Measurements from ENCODE around the gene EPGN.
A peak's percentile ranks its signal among the peaks of the same experiment; 100 is the strongest.

The EPGN gene

GRCh38 chr4:74284053-74284452, 24.2 kb upstream of the EPGN start:
- in situ Hi-C loops (cut with HindIII; ENCODE audit: low sequenced_read_pairs): no loop called here
- TF ChIP-seq, protein P1, sequence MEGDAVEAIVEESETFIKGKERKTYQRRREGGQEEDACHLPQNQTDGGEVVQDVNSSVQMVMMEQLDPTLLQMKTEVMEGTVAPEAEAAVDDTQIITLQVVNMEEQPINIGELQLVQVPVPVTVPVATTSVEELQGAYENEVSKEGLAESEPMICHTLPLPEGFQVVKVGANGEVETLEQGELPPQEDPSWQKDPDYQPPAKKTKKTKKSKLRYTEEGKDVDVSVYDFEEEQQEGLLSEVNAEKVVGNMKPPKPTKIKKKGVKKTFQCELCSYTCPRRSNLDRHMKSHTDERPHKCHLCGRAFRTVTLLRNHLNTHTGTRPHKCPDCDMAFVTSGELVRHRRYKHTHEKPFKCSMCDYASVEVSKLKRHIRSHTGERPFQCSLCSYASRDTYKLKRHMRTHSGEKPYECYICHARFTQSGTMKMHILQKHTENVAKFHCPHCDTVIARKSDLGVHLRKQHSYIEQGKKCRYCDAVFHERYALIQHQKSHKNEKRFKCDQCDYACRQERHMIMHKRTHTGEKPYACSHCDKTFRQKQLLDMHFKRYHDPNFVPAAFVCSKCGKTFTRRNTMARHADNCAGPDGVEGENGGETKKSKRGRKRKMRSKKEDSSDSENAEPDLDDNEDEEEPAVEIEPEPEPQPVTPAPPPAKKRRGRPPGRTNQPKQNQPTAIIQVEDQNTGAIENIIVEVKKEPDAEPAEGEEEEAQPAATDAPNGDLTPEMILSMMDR (IDR thresholded peaks at IDR 0.05; ENCODE audit: low read depth, low read length): no peak
- DNase-seq (ENCODE audit: low read depth, low spot score): peak; percentile 61
- no peak overlapping the region for H3K4me3 ChIP-seq (ENCODE audit: low read depth, low read length)

DNA sequence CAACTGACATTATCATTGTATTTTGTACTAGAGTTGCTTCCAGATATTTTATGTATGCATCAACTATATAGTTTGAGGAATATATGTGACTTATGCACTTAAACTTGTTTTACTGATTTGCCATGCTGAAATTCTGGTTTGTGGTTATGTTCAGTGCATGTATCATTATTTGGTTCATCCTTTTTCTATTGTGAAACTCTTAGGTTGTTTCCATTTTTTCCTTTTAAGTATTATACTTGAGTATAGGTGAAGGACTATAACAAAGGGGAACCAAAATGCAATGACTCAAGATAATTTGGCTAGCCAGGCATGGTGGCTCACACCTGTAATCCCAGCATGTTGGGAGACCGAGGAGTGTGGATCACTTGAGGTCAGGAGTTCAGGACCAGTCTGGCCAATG, 21.1 kb upstream of the EPGN start:
- in situ Hi-C loops (cut with HindIII; ENCODE audit: low sequenced_read_pairs): no loop called here
- no peak for DNase-seq (ENCODE audit: low read depth, low spot score)
- TF ChIP-seq, protein P1 (IDR thresholded peaks at IDR 0.05; ENCODE audit: low read depth, low read length): no peak
- no peak overlapping the region for H3K4me3 ChIP-seq (ENCODE audit: low read depth, low read length)

DNA sequence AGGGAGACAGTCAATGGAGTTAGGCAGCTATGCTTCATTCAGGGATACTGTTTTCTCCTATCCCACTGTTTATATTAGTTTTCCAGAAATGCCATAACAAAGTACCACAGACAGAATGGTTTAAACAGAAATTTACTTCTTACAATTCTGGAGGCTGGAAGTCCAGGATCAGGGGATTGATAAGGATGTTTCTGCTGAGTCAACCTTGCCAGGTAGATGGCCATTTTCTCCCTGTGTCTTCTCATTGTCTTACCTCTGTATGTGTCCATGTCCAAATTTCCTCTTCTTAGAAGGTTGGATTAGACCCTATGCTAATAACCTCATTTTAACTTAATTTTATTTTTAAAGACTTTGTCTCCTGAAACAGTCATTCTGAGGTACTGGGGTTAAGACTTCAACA, 20.5 kb upstream of the EPGN start:
- no peak overlapping the region for H3K4me3 ChIP-seq (ENCODE audit: low read depth, low read length)
- in situ Hi-C loops (cut with HindIII; ENCODE audit: low sequenced_read_pairs): no loop called here
- TF ChIP-seq, protein P1 (IDR thresholded peaks at IDR 0.05; ENCODE audit: low read depth, low read length): no peak
- DNase-seq (ENCODE audit: low read depth, low spot score): no peak

GRCh38 chr4:74291471-74291870, 16.8 kb upstream of the EPGN start:
- in situ Hi-C loops (cut with HindIII; ENCODE audit: low sequenced_read_pairs): no loop called here
- no peak for DNase-seq (ENCODE audit: low read depth, low spot score)
- H3K4me3 ChIP-seq (ENCODE audit: low read depth, low read length): no peak overlapping the region
- TF ChIP-seq, protein P1 (IDR thresholded peaks at IDR 0.05; ENCODE audit: low read depth, low read length): no peak

DNA sequence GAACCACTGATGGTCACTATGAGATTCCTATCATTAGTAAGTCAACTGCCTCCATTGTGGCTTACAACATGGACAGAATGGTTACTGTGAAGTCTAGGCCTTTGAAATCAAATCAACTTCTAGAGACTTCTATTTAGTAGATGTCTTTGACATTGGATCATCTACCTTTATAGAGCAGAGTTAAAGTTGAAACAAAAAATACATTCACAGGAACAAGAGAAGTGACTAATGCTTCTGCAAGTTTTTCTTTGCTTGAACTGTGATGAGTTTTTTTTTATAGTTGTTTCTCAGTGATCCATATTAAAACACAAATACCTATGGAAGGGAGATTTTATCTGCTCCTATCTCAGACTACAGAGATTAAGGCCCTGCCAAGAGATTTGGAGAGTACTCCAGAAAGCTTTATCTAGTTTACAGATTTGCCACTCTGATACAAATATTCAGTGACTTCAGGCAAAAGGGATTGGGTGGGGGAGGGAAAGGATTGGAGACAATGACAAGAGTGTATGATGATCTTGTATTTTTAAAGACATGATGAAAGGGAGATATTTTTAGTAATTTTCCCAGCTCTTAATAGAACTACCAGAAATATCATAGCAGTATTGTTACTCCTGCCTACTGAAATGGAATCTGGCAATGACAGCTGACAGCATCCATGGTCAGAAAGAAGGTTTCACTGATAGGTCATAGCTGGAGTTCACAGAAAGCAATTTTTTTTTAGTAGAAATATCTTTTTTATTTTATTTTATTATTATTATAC, 16.0 kb upstream of the EPGN start:
- H3K4me3 ChIP-seq (ENCODE audit: low read depth, low read length): no peak overlapping the region
- no peak for DNase-seq (ENCODE audit: low read depth, low spot score)
- in situ Hi-C loops (cut with HindIII; ENCODE audit: low sequenced_read_pairs): no loop called here
- TF ChIP-seq, protein P1 (IDR thresholded peaks at IDR 0.05; ENCODE audit: low read depth, low read length): no peak

GRCh38 chr4:74293558-74293957, 14.7 kb upstream of the EPGN start:
- no peak for DNase-seq (ENCODE audit: low read depth, low spot score)
- in situ Hi-C loops (cut with HindIII; ENCODE audit: low sequenced_read_pairs): no loop called here
- H3K4me3 ChIP-seq (ENCODE audit: low read depth, low read length): no peak overlapping the region
- TF ChIP-seq, protein P1 (IDR thresholded peaks at IDR 0.05; ENCODE audit: low read depth, low read length): no peak
